BE2C (cell line): ENCODE results near the gene FARP1.

Experiments used
- DNase-seq: peaks from one replicate; pipeline ENCODE4 v3.0.0-alpha.2; 2020
- H3K27me3 ChIP-seq: fragments of 250-450 bp; sonication (Bioruptor Pico); 2 replicates; pipeline ENCODE4 v1.5.1; 2020; ENCODE audit warnings: mild to moderate bottlenecking
- H3K36me3 ChIP-seq: fragments of 250-450 bp; sonication (Bioruptor Pico); 2 replicates; pipeline ENCODE4 v1.5.1; 2020; ENCODE audit warnings: mild to moderate bottlenecking
- H3K4me1 ChIP-seq: fragments of 250-450 bp; sonication (Bioruptor Pico); 2 replicates; pipeline ENCODE4 v1.5.1; 2020
- H3K4me3 ChIP-seq: 2 replicates; pipeline ENCODE4 v1.5.1; 2011; ENCODE audit warnings: low read depth, low read length
- H3K9me3 ChIP-seq: fragments of 250-450 bp; sonication (Bioruptor Pico); 2 replicates; pipeline ENCODE4 v1.5.1; 2020
- TF ChIP-seq, protein P1 (sequence below): IDR thresholded peaks from 2 replicates; pipeline ENCODE4 v1.5.1; 2012; ENCODE audit warnings: mild to moderate bottlenecking, low read depth, low read length

The FARP1 gene

DNA sequence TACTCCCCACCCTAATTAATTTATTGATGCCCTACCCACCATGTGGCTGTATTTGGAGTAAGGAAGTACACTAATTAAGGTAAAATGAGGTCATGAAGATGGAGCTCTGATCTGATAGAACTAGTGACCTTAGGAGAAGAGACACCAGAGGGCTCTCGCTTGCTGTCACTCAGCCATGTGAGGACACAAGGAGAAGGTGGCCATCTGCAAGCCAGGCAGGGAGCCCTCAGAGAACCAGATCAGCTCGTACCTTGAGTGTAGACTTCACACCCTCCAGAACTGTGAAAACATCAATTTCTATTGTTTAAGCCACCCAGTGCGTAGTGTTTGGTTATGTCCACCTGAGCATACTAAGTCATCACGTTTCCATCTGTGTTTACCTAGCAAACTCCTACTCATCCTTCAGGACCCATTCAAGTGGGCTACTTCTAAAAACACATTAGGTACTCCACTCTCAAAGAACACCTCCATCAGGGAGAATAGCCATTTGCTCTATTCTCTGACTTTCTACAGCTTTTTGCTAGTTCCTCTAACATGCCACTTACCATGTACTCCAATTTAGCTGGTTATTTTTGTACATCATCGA is 191.8 kb downstream of the FARP1 start:
- H3K4me1 ChIP-seq = no peaks in the 10 kb centered on the region
- H3K9me3 ChIP-seq = no peaks in the 10 kb centered on the region
- no peaks in the 10 kb centered on the region for H3K27me3 ChIP-seq
- no peaks in the 10 kb centered on the region for H3K36me3 ChIP-seq
- no peak overlapping the region for H3K4me3 ChIP-seq
- TF ChIP-seq, protein P1, sequence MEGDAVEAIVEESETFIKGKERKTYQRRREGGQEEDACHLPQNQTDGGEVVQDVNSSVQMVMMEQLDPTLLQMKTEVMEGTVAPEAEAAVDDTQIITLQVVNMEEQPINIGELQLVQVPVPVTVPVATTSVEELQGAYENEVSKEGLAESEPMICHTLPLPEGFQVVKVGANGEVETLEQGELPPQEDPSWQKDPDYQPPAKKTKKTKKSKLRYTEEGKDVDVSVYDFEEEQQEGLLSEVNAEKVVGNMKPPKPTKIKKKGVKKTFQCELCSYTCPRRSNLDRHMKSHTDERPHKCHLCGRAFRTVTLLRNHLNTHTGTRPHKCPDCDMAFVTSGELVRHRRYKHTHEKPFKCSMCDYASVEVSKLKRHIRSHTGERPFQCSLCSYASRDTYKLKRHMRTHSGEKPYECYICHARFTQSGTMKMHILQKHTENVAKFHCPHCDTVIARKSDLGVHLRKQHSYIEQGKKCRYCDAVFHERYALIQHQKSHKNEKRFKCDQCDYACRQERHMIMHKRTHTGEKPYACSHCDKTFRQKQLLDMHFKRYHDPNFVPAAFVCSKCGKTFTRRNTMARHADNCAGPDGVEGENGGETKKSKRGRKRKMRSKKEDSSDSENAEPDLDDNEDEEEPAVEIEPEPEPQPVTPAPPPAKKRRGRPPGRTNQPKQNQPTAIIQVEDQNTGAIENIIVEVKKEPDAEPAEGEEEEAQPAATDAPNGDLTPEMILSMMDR = no peak
- no peak for DNase-seq

DNA sequence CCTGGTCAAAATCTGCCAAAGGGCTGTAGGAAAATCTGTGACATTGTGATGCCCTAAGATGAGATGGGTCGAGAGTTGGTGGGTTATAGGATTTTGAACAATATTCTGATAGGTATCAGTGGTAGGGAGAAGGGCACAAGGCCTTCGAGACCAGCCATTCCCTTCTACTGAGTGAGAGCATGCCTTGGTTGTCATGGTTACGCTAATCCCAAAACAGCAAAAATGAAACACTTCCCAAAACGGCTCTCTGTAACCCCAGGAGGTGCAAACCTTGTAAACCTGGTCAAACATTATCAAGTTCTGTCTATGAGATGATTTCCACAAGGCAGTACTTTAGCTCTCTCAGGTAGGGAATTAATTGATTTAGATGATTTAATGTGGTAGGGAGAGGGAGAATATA is 192.8 kb downstream of the FARP1 start:
- DNase-seq = no peak
- Histone ChIP-seq H3K4me1 (no peaks in the 10 kb centered on the region), H3K27me3 (no peaks in the 10 kb centered on the region), H3K36me3 (no peaks in the 10 kb centered on the region), H3K9me3 (no peaks in the 10 kb centered on the region), H3K4me3 (no peak overlapping the region)
- TF ChIP-seq, protein P1 = no peak

DNA sequence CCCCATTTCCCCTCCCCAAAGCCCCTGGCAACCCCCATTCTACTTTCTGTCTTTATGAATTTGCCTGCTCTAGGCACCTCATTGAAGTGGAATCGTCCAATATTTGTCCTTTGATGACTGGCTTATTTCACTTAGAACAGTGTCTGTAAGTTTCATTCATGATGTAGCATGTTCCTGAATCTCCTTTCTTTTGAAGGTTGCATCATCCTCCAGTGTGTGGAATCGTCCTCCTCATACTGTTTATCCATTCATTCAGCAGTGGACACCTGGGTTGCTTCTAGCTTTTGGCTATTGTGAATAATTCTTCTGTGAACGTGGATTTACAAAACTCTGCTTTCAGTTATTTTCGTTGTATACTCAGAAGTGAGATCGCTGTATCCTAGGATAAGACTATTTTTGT is 195.4 kb downstream of the FARP1 start:
- Histone ChIP-seq H3K4me1 (no peaks in the 10 kb centered on the region), H3K9me3 (no peaks in the 10 kb centered on the region), H3K27me3 (no peaks in the 10 kb centered on the region), H3K4me3 (no peak overlapping the region), H3K36me3 (no peaks in the 10 kb centered on the region)
- no peak for DNase-seq
- TF ChIP-seq, protein P1 = no peak

- H3K27me3 ChIP-seq = no peaks in the 10 kb centered on the region
- no peak overlapping the region for H3K4me3 ChIP-seq
- no peaks in the 10 kb centered on the region for H3K36me3 ChIP-seq
- DNase-seq = no peak
- TF ChIP-seq, protein P1 = no peak
- H3K4me1 ChIP-seq = peaks cover 5% of the 10 kb centered on the region
- H3K9me3 ChIP-seq = no peaks in the 10 kb centered on the region
Observed at GRCh38 chr13:98339684-98340425, 197.0 kb downstream of the FARP1 start.

- H3K4me1 ChIP-seq = peaks cover 5% of the 10 kb centered on the region
- no peak for DNase-seq
- no peaks in the 10 kb centered on the region for H3K36me3 ChIP-seq
- TF ChIP-seq, protein P1 = no peak
- no peak overlapping the region for H3K4me3 ChIP-seq
- H3K9me3 ChIP-seq = no peaks in the 10 kb centered on the region
- no peaks in the 10 kb centered on the region for H3K27me3 ChIP-seq
Observed at GRCh38 chr13:98342953-98343352, 200.1 kb downstream of the FARP1 start.

GRCh38 chr13:98343461-98343860 is 200.6 kb downstream of the FARP1 start:
- no peak overlapping the region for H3K4me3 ChIP-seq
- H3K9me3 ChIP-seq = no peaks in the 10 kb centered on the region
- H3K27me3 ChIP-seq = no peaks in the 10 kb centered on the region
- DNase-seq = no peak
- peaks cover 5% of the 10 kb centered on the region for H3K4me1 ChIP-seq
- TF ChIP-seq, protein P1 = no peak
- H3K36me3 ChIP-seq = no peaks in the 10 kb centered on the region
